B cell (primary cell): Measurements from ENCODE around the gene NCOA7.

Source experiments
- EZH2 ChIP-seq: IDR thresholded peaks from 2 replicates; pipeline ENCODE4 v1.6.1; 2012; ENCODE audit warnings: borderline replicate concordance, low read depth, mild to moderate bottlenecking, moderate library complexity, low read length; ENCODE audit not compliant: insufficient read depth, poor library complexity, severe bottlenecking
- TF ChIP-seq, protein P1 (sequence below): fragments of 200-600 bp; IDR thresholded peaks from one replicate; pipeline ENCODE4 v1.8.0; 2022; ENCODE audit warnings: antibody characterized with exemption, mild to moderate bottlenecking

DNA sequence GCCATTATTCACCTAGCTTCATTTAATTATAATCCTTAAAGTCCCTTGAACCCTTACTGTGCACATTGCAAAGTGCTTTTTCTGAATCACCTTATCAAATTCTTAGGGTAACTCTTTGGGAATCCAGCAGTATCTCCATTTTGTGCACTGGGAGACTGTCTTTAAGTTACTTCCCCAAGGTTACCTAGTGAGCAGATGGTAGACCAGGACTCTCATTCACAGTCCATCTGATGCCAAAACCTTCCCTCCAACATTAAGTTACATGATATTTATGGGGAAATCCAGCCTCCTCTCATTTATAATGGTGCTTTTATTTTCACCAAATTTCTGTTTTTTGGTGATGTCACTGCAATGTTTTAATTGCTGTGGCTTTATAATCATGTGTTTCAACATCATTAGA is 75.7 kb downstream of the NCOA7 start:
- TF ChIP-seq, protein P1, sequence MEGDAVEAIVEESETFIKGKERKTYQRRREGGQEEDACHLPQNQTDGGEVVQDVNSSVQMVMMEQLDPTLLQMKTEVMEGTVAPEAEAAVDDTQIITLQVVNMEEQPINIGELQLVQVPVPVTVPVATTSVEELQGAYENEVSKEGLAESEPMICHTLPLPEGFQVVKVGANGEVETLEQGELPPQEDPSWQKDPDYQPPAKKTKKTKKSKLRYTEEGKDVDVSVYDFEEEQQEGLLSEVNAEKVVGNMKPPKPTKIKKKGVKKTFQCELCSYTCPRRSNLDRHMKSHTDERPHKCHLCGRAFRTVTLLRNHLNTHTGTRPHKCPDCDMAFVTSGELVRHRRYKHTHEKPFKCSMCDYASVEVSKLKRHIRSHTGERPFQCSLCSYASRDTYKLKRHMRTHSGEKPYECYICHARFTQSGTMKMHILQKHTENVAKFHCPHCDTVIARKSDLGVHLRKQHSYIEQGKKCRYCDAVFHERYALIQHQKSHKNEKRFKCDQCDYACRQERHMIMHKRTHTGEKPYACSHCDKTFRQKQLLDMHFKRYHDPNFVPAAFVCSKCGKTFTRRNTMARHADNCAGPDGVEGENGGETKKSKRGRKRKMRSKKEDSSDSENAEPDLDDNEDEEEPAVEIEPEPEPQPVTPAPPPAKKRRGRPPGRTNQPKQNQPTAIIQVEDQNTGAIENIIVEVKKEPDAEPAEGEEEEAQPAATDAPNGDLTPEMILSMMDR = no peak
- no peak for TF ChIP-seq EZH2
